SK-N-SH treated with all-trans-retinoic acid at 6 μM for 48 hours (cell line): ENCODE measurements around the gene N4BP3.
"Not testable (repeated sequence)": the region's sequence is repeated elsewhere in the genome, so short reads cannot be mapped to it uniquely, and the experiment has no call there.

Source experiments
- ATAC-seq: fragments of 200-7000 bp; cut with Tn5 transposase; 3 replicates; pipeline ENCODE4 v1.9.1; 2020; ENCODE audit warnings: mild to moderate bottlenecking, moderate library complexity
- ARNTL ChIP-seq: fragments of 450-650 bp; formaldehyde crosslinking; IDR thresholded peaks from 2 replicates; pipeline ENCODE4 v1.5.0; 2020; ENCODE audit warnings: low read depth, mild to moderate bottlenecking, moderate library complexity, borderline replicate concordance
- BACH2 ChIP-seq: fragments of 250-450 bp; sonication (Bioruptor Pico); IDR thresholded peaks from 2 replicates; pipeline ENCODE4 v1.9.0; 2021; ENCODE audit warnings: mild to moderate bottlenecking, borderline replicate concordance
- CSDC2 ChIP-seq: fragments of 250-450 bp; sonication (Bioruptor Pico); IDR thresholded peaks from 2 replicates; pipeline ENCODE4 v1.5.0; 2020; ENCODE audit warnings: mild to moderate bottlenecking, moderate library complexity
- ESRRG ChIP-seq: fragments of 250-450 bp; sonication (Bioruptor Pico); IDR thresholded peaks from 2 replicates; pipeline ENCODE4 v1.6.1; 2021; ENCODE audit warnings: mild to moderate bottlenecking
- GLIS3 ChIP-seq: fragments of 250-450 bp; sonication (Bioruptor Pico); IDR thresholded peaks from 2 replicates; pipeline ENCODE4 v1.5.0; 2020; ENCODE audit warnings: mild to moderate bottlenecking, moderate library complexity
- ISL1 ChIP-seq: fragments of 250-450 bp; sonication (Bioruptor Pico); IDR thresholded peaks from 2 replicates; pipeline ENCODE4 v2.1.2; 2022; ENCODE audit warnings: mild to moderate bottlenecking, moderate library complexity
- OSR1 ChIP-seq: fragments of 250-450 bp; sonication (Bioruptor Pico); IDR thresholded peaks from 2 replicates; pipeline ENCODE4 v1.8.0; 2022; ENCODE audit warnings: moderate library complexity, mild to moderate bottlenecking, inconsistent platforms
- PPARA ChIP-seq: fragments of 250-450 bp; sonication (Bioruptor Pico); IDR thresholded peaks from 2 replicates; pipeline ENCODE4 v1.5.0; 2020; ENCODE audit warnings: mild to moderate bottlenecking, borderline replicate concordance
- RARB ChIP-seq: fragments of 250-450 bp; sonication (Bioruptor Pico); IDR thresholded peaks from 2 replicates; pipeline ENCODE4 v1.8.0; 2021; ENCODE audit warnings: mild to moderate bottlenecking, moderate library complexity
- SNAI2 ChIP-seq: fragments of 250-450 bp; sonication (Bioruptor Pico); IDR thresholded peaks from 2 replicates; pipeline ENCODE4 v1.5.0; 2020; ENCODE audit warnings: mild to moderate bottlenecking, moderate library complexity
- TCF4 ChIP-seq: fragments of 250-450 bp; sonication (Bioruptor Pico); IDR thresholded peaks from 2 replicates; pipeline ENCODE4 v1.8.0; 2021; ENCODE audit warnings: mild to moderate bottlenecking, moderate library complexity, borderline replicate concordance
- TOX ChIP-seq: fragments of 250-450 bp; sonication (Bioruptor Pico); IDR thresholded peaks from 2 replicates; pipeline ENCODE4 v1.8.0; 2021; ENCODE audit warnings: mild to moderate bottlenecking, moderate library complexity, borderline replicate concordance
- ZC3H10 ChIP-seq: fragments of 250-450 bp; sonication (Bioruptor Pico); IDR thresholded peaks from 2 replicates; pipeline ENCODE4 v1.5.1; 2021; ENCODE audit warnings: mild to moderate bottlenecking, moderate library complexity
- ZFP3 ChIP-seq: fragments of 250-450 bp; sonication (Bioruptor Pico); IDR thresholded peaks from 2 replicates; pipeline ENCODE4 v1.5.0; 2020; ENCODE audit warnings: mild to moderate bottlenecking, moderate library complexity
- ZFP30 ChIP-seq: fragments of 450-650 bp; formaldehyde crosslinking; IDR thresholded peaks from 2 replicates; pipeline ENCODE4 v1.5.0; 2022; ENCODE audit warnings: mild to moderate bottlenecking, moderate library complexity
- ZNF565 ChIP-seq: fragments of 450-650 bp; formaldehyde crosslinking; conservative IDR thresholded peaks from 2 replicates; pipeline ENCODE4 v1.5.0; 2020; ENCODE audit warnings: low read depth, mild to moderate bottlenecking, moderate library complexity
- ZNF70 ChIP-seq: fragments of 450-650 bp; formaldehyde crosslinking; IDR thresholded peaks from 2 replicates; pipeline ENCODE4 v1.5.0; 2020; ENCODE audit warnings: mild to moderate bottlenecking, moderate library complexity
- ZNF8 ChIP-seq: fragments of 450-650 bp; formaldehyde crosslinking; IDR thresholded peaks from 2 replicates; pipeline ENCODE4 v1.5.0; 2020; ENCODE audit warnings: mild to moderate bottlenecking, moderate library complexity
- TF ChIP-seq, protein P1 (sequence below): fragments of 250-450 bp; sonication (Bioruptor Pico); IDR thresholded peaks from 2 replicates; pipeline ENCODE4 v1.8.0; 2021; ENCODE audit warnings: low read depth, mild to moderate bottlenecking, moderate library complexity, borderline replicate concordance
- TF ChIP-seq, protein P2 (sequence below): fragments of 250-450 bp; sonication (Bioruptor Pico); IDR thresholded peaks from 2 replicates; pipeline ENCODE4 v1.8.0; 2020; ENCODE audit warnings: mild to moderate bottlenecking, moderate library complexity, borderline replicate concordance
- TF ChIP-seq, protein P3 (sequence below): fragments of 250-450 bp; sonication (Bioruptor Pico); IDR thresholded peaks from 2 replicates; pipeline ENCODE4 v1.5.1; 2020; ENCODE audit warnings: low read depth, mild to moderate bottlenecking, moderate library complexity

The N4BP3 gene

DNA sequence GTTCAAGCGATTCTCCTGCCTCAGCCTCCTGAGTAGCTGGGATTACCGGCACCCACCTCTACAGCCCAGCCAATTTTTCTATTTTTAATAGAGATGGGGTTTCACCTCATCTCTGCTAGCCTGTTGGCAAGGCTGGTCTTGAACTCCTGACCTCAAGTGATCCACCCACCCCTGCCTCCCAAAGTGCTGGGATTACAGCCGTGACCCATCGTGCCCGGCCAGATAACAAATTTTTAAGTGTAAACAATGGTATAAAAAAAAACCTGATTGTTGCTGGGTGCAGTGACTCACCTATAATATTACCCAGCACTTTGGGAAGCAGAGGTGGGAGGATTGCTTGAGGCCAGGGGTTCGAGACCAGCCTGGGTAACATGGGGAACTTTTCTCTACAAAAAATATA, 28.0 kb upstream of the N4BP3 start:
- no peak for ATAC-seq
- no peak for TF ChIP-seq TCF4
- TF ChIP-seq BACH2 (CRISPR knock-in tag), result no peak
- no peak for TF ChIP-seq TOX (CRISPR knock-in tag)
- TF ChIP-seq ZC3H10 (CRISPR knock-in tag), result no peak
- TF ChIP-seq GLIS3 (CRISPR knock-in tag), result no peak
- no peak for TF ChIP-seq ESRRG (CRISPR knock-in tag)
- TF ChIP-seq, protein P1, sequence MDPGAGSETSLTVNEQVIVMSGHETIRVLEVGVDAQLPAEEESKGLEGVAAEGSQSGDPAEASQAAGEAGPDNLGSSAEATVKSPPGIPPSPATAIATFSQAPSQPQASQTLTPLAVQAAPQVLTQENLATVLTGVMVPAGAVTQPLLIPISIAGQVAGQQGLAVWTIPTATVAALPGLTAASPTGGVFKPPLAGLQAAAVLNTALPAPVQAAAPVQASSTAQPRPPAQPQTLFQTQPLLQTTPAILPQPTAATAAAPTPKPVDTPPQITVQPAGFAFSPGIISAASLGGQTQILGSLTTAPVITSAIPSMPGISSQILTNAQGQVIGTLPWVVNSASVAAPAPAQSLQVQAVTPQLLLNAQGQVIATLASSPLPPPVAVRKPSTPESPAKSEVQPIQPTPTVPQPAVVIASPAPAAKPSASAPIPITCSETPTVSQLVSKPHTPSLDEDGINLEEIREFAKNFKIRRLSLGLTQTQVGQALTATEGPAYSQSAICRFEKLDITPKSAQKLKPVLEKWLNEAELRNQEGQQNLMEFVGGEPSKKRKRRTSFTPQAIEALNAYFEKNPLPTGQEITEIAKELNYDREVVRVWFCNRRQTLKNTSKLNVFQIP, result no peak
- TF ChIP-seq ZNF565, result no peak
- TF ChIP-seq, protein P2, sequence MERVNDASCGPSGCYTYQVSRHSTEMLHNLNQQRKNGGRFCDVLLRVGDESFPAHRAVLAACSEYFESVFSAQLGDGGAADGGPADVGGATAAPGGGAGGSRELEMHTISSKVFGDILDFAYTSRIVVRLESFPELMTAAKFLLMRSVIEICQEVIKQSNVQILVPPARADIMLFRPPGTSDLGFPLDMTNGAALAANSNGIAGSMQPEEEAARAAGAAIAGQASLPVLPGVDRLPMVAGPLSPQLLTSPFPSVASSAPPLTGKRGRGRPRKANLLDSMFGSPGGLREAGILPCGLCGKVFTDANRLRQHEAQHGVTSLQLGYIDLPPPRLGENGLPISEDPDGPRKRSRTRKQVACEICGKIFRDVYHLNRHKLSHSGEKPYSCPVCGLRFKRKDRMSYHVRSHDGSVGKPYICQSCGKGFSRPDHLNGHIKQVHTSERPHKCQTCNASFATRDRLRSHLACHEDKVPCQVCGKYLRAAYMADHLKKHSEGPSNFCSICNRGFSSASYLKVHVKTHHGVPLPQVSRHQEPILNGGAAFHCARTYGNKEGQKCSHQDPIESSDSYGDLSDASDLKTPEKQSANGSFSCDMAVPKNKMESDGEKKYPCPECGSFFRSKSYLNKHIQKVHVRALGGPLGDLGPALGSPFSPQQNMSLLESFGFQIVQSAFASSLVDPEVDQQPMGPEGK (CRISPR knock-in tag), result no peak
- TF ChIP-seq CSDC2 (CRISPR knock-in tag), result no peak
- no peak for TF ChIP-seq ISL1 (CRISPR knock-in tag)
- TF ChIP-seq ZFP30 (CRISPR knock-in tag), result no peak
- no peak for TF ChIP-seq ARNTL (CRISPR knock-in tag)

DNA sequence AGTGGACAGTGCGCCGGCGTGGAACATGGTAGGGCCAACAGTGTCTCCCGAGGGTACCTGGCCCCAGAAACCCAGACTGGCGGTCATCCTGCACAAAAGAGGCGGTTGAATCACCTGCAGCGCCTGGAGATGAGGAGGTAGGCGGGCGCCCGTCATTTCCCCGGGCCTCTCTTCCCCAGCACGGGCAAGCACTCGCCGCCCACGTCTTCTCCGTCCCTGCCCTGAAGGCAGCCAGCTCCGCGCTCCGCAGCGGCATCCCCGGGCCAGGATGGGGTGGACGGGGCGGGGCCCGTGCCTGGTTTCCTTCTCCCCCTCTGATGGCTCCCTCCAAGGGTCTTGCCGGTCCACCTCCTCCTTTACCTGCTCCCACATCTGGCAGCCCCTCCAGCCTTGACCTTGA, 27.1 kb upstream of the N4BP3 start:
- TF ChIP-seq OSR1 (CRISPR knock-in tag) (no peak), PPARA (no peak), ISL1 (CRISPR knock-in tag) (no peak), SNAI2 (no peak), ZFP3 (CRISPR knock-in tag) (no peak), TCF4 (no peak), ZNF8 (no peak), TOX (CRISPR knock-in tag) (no peak)
- TF ChIP-seq, protein P1, result no peak
- TF ChIP-seq, protein P3, sequence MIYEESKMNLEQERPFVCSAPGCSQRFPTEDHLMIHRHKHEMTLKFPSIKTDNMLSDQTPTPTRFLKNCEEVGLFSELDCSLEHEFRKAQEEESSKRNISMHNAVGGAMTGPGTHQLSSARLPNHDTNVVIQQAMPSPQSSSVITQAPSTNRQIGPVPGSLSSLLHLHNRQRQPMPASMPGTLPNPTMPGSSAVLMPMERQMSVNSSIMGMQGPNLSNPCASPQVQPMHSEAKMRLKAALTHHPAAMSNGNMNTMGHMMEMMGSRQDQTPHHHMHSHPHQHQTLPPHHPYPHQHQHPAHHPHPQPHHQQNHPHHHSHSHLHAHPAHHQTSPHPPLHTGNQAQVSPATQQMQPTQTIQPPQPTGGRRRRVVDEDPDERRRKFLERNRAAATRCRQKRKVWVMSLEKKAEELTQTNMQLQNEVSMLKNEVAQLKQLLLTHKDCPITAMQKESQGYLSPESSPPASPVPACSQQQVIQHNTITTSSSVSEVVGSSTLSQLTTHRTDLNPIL, result no peak
- ATAC-seq, result peak; percentile 40; the same call in 1 of the 3 replicates

DNA sequence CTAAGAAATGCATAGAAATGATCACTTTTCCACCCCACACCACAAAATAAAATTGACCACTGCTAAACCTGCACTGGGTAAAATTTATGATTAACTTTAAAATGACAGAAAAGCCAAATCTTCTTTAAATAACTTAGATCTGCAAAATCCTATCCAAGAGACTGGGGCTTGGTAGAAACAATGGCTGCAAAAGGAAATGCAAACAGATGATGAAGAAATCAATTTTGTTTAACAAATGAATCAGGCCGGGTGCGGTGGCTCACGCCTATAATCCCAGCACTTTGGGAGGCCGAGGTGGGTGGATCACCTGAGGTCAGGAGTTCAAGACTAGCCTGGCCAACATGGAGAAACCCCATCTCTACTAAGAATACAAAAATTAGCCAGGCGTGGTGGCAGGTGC, 26.1 kb upstream of the N4BP3 start:
- not testable (repeated sequence) for ATAC-seq

DNA sequence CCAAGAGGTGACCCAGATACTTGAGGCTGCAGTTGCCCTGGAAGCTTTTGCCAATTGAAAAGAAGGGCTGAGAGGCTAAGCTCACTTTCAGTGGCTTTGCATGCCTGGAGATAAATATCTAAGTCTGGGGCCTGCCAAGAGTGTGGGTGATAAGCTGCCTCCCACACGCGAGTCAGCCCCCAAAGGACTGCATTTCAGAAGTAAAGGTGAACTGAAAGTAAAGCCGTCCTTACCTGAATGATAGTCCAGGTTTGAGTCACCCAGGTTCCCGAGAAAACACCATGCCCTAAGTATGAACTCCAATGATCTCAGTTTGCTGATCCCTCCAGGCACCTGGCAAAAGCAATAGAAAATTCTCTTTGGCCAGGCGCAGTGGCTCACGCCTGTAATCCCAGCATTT, 22.5 kb upstream of the N4BP3 start:
- TF ChIP-seq ZFP30 (CRISPR knock-in tag), result no peak
- TF ChIP-seq, all 23 proteins: peak for 0
- ATAC-seq, result no peak

DNA sequence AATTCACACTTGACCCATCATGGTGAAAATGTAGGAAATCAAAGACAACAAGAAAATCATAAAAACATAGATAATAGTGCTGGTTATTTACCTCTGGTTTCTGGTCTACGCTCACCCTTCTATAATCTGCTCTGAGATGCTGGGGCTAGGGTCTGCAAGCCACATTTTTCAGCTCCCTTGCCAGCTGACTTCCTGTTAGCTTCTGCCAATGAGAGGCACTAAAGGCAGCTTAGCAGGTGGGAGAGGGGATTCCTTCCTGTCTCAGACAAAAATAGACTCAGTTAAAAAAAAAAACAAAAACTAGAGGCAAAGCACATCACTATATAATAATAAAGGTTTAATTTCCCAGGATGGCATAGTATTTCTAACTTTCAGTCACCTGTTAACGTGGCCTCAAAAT, 20.2 kb upstream of the N4BP3 start:
- no peak for ATAC-seq
- TF ChIP-seq ARNTL (CRISPR knock-in tag) (no peak), ESRRG (CRISPR knock-in tag) (no peak), ZNF8 (no peak), RARB (CRISPR knock-in tag) (no peak), GLIS3 (CRISPR knock-in tag) (no peak), ZNF565 (no peak), ZNF70 (CRISPR knock-in tag) (no peak), OSR1 (CRISPR knock-in tag) (no peak), ZC3H10 (CRISPR knock-in tag) (no peak), CSDC2 (CRISPR knock-in tag) (no peak), SNAI2 (no peak), ZFP30 (CRISPR knock-in tag) (no peak)
- TF ChIP-seq, protein P1, result no peak
- TF ChIP-seq, protein P2 (CRISPR knock-in tag), result no peak
